DMS153 treated with DMSO at 0.1 percent for 48 hours (cell line): Measurements from ENCODE around the gene RHEB.

Experiments
- DNase-seq: peaks from one replicate; lab custom pipeline; 2025; ENCODE audit not compliant: unreplicated experiment; lab: John Stamatoyannopoulos, UW

Gene RHEB

GRCh38 chr7:151420144-151420543 is 99.6 kb downstream of the RHEB start:
- DNase-seq, result no peak

DNA sequence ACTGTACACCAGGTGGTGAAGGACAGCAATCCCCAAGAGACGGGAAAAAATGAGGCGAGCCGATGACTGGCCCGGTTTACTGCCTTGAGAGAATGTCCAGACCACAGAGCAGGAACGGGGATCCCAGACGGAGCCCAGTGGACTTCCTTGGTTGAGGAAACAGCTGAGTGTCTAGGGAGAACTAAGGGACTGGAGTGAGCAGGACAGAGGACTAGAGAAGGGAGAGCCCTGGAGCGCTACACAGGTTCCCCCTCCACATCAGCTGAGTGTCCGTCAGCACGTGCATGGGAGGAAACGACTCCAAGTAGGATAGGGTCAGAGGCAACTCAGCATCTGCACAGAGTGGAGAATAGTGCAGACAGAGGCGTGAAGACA is 102.8 kb downstream of the RHEB start:
- no peak for DNase-seq

- no peak for DNase-seq
Measured at GRCh38 chr7:151416112-151416940, 103.4 kb downstream of the RHEB start.
